K562 (cell line): ENCODE results near the gene DDX11.
"Not testable (repeated sequence)": the region's sequence is repeated elsewhere in the genome, so short reads cannot be mapped to it uniquely, and the experiment has no call there.

Source experiments
- CBX8 ChIP-seq: fragments of 200-600 bp; sonication (generic); IDR thresholded peaks from 2 replicates; pipeline ENCODE4 v1.6.1; 2012; ENCODE audit warnings: borderline replicate concordance, mixed run types, low read depth, mild to moderate bottlenecking, moderate library complexity, mixed read lengths, low read length, control low read depth, inconsistent platforms; ENCODE audit not compliant: poor library complexity, severe bottlenecking; ENCODE audit errors: extremely low read depth
- EP300 ChIP-seq: IDR thresholded peaks from 2 replicates; pipeline ENCODE4 v1.6.1; 2012; ENCODE audit warnings: low read length, improper control_type of control experiment
- NR1H2 ChIP-seq: sonication (generic); formaldehyde crosslinking; IDR thresholded peaks from 2 replicates; pipeline ENCODE4 v1.4.0; 2020; ENCODE audit warnings: mild to moderate bottlenecking, missing genetic modification reagents
- POLR2AphosphoS5 ChIP-seq: IDR thresholded peaks from 2 replicates; pipeline ENCODE4 v1.6.1; 2011; ENCODE audit warnings: mild to moderate bottlenecking, low read depth, low read length, moderate library complexity; ENCODE audit not compliant: control insufficient read depth, insufficient read depth
- TF ChIP-seq, protein P1 (sequence below): sonication (generic); formaldehyde crosslinking; IDR thresholded peaks from 2 replicates; pipeline ENCODE4 v1.8.0; 2023; ENCODE audit warnings: mild to moderate bottlenecking, missing genetic modification reagents
- TF ChIP-seq, protein P2 (sequence below), 2 experiments: fragments of 450-650 bp in 1 of 2; sonication (generic) in 1 of 2; formaldehyde crosslinking; conservative IDR thresholded peaks; 2 replicates each; pipeline versions ENCODE4 v1.4.0 to v1.8.1; 2020 to 2022; ENCODE audit warnings: mild to moderate bottlenecking in 1 of 2, missing genetic modification reagents in 1 of 2
- TF ChIP-seq, protein P3 (sequence below): fragments of 250-450 bp; sonication (Bioruptor Pico); IDR thresholded peaks from 2 replicates; pipeline ENCODE4 v1.4.0; 2020; ENCODE audit warnings: mild to moderate bottlenecking, moderate library complexity
- TF ChIP-seq, protein P4 (sequence below): sonication (generic); formaldehyde crosslinking; IDR thresholded peaks from 2 replicates; pipeline ENCODE4 v1.8.1; 2022; ENCODE audit warnings: missing genetic modification reagents

DNA sequence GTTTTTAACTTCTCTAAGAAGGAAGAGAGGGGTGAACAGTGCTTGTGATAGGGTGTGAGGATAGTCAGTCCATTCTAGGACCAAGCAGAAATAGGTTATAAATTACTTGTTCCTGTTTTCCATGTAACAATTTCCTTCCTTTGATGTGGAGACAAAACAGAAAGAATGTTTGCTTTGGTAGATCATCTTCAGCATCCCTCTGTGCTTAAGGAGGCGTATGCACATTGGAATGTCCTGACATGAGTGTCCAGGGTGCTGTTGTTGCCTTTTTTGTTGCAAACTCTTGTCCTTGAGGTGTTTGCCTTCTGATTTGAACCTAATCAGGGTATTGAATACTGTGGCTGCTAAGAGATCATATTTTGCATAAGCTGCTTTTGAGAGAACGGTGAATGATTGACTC is 23.5 kb upstream of the DDX11 start:
- TF ChIP-seq CBX8, POLR2AphosphoS5, EP300, NR1H2: not testable (repeated sequence)
- TF ChIP-seq, protein P1, sequence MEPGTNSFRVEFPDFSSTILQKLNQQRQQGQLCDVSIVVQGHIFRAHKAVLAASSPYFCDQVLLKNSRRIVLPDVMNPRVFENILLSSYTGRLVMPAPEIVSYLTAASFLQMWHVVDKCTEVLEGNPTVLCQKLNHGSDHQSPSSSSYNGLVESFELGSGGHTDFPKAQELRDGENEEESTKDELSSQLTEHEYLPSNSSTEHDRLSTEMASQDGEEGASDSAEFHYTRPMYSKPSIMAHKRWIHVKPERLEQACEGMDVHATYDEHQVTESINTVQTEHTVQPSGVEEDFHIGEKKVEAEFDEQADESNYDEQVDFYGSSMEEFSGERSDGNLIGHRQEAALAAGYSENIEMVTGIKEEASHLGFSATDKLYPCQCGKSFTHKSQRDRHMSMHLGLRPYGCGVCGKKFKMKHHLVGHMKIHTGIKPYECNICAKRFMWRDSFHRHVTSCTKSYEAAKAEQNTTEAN: not testable (repeated sequence)
- TF ChIP-seq, protein P2, sequence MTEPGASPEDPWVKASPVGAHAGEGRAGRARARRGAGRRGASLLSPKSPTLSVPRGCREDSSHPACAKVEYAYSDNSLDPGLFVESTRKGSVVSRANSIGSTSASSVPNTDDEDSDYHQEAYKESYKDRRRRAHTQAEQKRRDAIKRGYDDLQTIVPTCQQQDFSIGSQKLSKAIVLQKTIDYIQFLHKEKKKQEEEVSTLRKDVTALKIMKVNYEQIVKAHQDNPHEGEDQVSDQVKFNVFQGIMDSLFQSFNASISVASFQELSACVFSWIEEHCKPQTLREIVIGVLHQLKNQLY (CRISPR knock-in tag; conservative IDR thresholded peaks at IDR 0.05): not testable (repeated sequence)
- TF ChIP-seq, protein P3, sequence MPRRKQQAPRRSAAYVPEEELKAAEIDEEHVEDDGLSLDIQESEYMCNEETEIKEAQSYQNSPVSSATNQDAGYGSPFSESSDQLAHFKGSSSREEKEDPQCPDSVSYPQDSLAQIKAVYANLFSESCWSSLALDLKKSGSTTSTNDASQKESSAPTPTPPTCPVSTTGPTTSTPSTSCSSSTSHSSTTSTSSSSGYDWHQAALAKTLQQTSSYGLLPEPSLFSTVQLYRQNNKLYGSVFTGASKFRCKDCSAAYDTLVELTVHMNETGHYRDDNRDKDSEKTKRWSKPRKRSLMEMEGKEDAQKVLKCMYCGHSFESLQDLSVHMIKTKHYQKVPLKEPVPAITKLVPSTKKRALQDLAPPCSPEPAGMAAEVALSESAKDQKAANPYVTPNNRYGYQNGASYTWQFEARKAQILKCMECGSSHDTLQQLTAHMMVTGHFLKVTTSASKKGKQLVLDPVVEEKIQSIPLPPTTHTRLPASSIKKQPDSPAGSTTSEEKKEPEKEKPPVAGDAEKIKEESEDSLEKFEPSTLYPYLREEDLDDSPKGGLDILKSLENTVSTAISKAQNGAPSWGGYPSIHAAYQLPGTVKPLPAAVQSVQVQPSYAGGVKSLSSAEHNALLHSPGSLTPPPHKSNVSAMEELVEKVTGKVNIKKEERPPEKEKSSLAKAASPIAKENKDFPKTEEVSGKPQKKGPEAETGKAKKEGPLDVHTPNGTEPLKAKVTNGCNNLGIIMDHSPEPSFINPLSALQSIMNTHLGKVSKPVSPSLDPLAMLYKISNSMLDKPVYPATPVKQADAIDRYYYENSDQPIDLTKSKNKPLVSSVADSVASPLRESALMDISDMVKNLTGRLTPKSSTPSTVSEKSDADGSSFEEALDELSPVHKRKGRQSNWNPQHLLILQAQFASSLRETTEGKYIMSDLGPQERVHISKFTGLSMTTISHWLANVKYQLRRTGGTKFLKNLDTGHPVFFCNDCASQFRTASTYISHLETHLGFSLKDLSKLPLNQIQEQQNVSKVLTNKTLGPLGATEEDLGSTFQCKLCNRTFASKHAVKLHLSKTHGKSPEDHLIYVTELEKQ (CRISPR knock-in tag): not testable (repeated sequence)
- TF ChIP-seq, protein P4, sequence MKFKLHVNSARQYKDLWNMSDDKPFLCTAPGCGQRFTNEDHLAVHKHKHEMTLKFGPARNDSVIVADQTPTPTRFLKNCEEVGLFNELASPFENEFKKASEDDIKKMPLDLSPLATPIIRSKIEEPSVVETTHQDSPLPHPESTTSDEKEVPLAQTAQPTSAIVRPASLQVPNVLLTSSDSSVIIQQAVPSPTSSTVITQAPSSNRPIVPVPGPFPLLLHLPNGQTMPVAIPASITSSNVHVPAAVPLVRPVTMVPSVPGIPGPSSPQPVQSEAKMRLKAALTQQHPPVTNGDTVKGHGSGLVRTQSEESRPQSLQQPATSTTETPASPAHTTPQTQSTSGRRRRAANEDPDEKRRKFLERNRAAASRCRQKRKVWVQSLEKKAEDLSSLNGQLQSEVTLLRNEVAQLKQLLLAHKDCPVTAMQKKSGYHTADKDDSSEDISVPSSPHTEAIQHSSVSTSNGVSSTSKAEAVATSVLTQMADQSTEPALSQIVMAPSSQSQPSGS: not testable (repeated sequence)
